Epithelial cell of esophagus (primary cell): ENCODE data around the gene ZNF579.

Experiments used
- DNase-seq: peaks from one replicate; pipeline ENCODE4 v3.0.0; 2010; ENCODE audit warnings: low read depth
- H3K4me3 ChIP-seq: 2 replicates; pipeline ENCODE4 v1.5.1; 2011; ENCODE audit warnings: mild to moderate bottlenecking, low read length, control low read depth
- CTCF ChIP-seq: IDR thresholded peaks from 2 replicates; pipeline ENCODE4 v1.5.1; 2011; ENCODE audit warnings: low read depth, mild to moderate bottlenecking, low read length, control low read depth, inconsistent platforms; ENCODE audit not compliant: insufficient read depth; ENCODE audit errors: missing control alignments

The ZNF579 gene

GRCh38 chr19:55567708-55568328 is 12.8 kb downstream of the ZNF579 start:
- DNase-seq = no peak
- TF ChIP-seq CTCF = no peak
- no peak overlapping the region for H3K4me3 ChIP-seq

GRCh38 chr19:55566823-55567222 is 13.8 kb downstream of the ZNF579 start:
- TF ChIP-seq CTCF = no peak
- H3K4me3 ChIP-seq = no peak overlapping the region
- DNase-seq = no peak

- no peak overlapping the region for H3K4me3 ChIP-seq
- no peak for DNase-seq
- TF ChIP-seq CTCF = no peak
These were observed 17.4 kb downstream of the ZNF579 start for GRCh38 chr19:55563261-55563690.

GRCh38 chr19:55559684-55560083 is 21.0 kb downstream of the ZNF579 start:
- TF ChIP-seq CTCF = no peak
- DNase-seq = no peak
- H3K4me3 ChIP-seq = no peak overlapping the region

- TF ChIP-seq CTCF = no peak
- no peak for DNase-seq
- H3K4me3 ChIP-seq = no peak overlapping the region
These were observed 25.9 kb downstream of the ZNF579 start for GRCh38 chr19:55554741-55555152.

GRCh38 chr19:55554302-55554701 is 26.3 kb downstream of the ZNF579 start:
- no peak for DNase-seq
- TF ChIP-seq CTCF = no peak
- no peak overlapping the region for H3K4me3 ChIP-seq

- no peak overlapping the region for H3K4me3 ChIP-seq
- no peak for TF ChIP-seq CTCF
- peak; percentile 62 for DNase-seq
These were observed 27.1 kb downstream of the ZNF579 start for GRCh38 chr19:55553217-55554182.
